Measurements from ENCODE around the gene WNT7B. TPM values are rescaled to one million over a fixed set of nuclear protein-coding genes. Genes with fewer than 3 reads are reported as not detected.

The WNT7B gene
- total and polyA plus RNA-seq, 2 of the 8 experiments (the other 6 are each of a cell fraction or from before 2014, with no cell fraction given) = 0.14 to 0.24 TPM

GRCh38 chr22:45935573-45935972, 41.4 kb downstream of the WNT7B start:
- no peak for DNase-seq (ENCODE audit: low read depth in 1 of 2, low spot score in 2 of 2)
- peak; percentile 34; the same call in 1 of the 2 replicates for TF ChIP-seq KDM1A (IDR thresholded peaks at IDR 0.05; ENCODE audit: borderline replicate concordance, low read length)
- TF ChIP-seq CTCF (IDR thresholded peaks at IDR 0.05; ENCODE audit: control extremely low read depth in 1 of 3, insufficient read depth in 1 of 3, low read depth in 1 of 3, low read length in 3 of 3) = no peak
- Histone ChIP-seq H3K79me1 (ENCODE audit: low read depth, low read length) (peaks cover 4% of the 10 kb centered on the region; the same call in 1 of the 2 replicates), H4K8ac (ENCODE audit: extremely low read depth, insufficient read depth, low read length) (no peak overlapping the region), H3K56ac (replicated peaks; ENCODE audit: insufficient read length, low read depth, low read length) (no peak overlapping the region), H2BK20ac (ENCODE audit: low read length) (no peak overlapping the region), H4K20me1 (replicated peaks in 1 of 2; ENCODE audit: control insufficient read depth in 1 of 2, insufficient read depth in 2 of 2, low read length in 2 of 2) (no peaks in the 10 kb centered on the region), H3K27ac (ENCODE audit: low read depth, low read length) (no peak overlapping the region), H2AK5ac (ENCODE audit: low read depth, low read length) (no peak overlapping the region), H2BK15ac (ENCODE audit: low read length) (no peak overlapping the region), H2BK12ac (ENCODE audit: low read depth, low read length) (no peak overlapping the region), H2BK120ac (replicated peaks; ENCODE audit: low read depth, low read length) (no peak overlapping the region), H3K79me2 (ENCODE audit: control insufficient read depth in 1 of 2, insufficient read depth in 2 of 2, low read length in 2 of 2) (no peaks in the 10 kb centered on the region), H3K14ac (ENCODE audit: insufficient read length) (no peak overlapping the region), H3K4me3 (ENCODE audit: extremely low read depth in 1 of 4, insufficient read depth in 2 of 4, low read depth in 3 of 4, low read length in 4 of 4) (no peak overlapping the region), H3K18ac (ENCODE audit: extremely low read depth, low read length) (no peak overlapping the region), H3K4me1 (replicated peaks in 1 of 4; ENCODE audit: control insufficient read depth in 3 of 4, insufficient read depth in 4 of 4, low read length in 3 of 4) (no peaks in the 10 kb centered on the region), H3K27me3 (replicated peaks in 1 of 4; ENCODE audit: control insufficient read depth in 3 of 4, extremely low read depth in 1 of 4, insufficient read depth in 3 of 4, low read length in 3 of 4) (no peaks in the 10 kb centered on the region; a peak in 1 of 7 replicates), H3K4me2 (ENCODE audit: insufficient read depth in 1 of 2, low read depth in 2 of 2, low read length in 2 of 2) (no peak overlapping the region), H3K23ac (ENCODE audit: insufficient read length) (no peak overlapping the region), H3K9ac (replicated peaks in 1 of 4; ENCODE audit: extremely low read depth in 1 of 4, low read depth in 3 of 4, low read length in 3 of 4) (no peak overlapping the region), H3K23me2 (ENCODE audit: low read depth, low read length) (no peaks in the 10 kb centered on the region; the same call in 1 of the 2 replicates), H3K4ac (replicated peaks; ENCODE audit: insufficient read length, low read depth, low read length) (no peak overlapping the region), H4K5ac (ENCODE audit: insufficient read length, low read depth, low read length) (no peak overlapping the region), H4K91ac (replicated peaks; ENCODE audit: insufficient read length, low read length) (no peak overlapping the region), H3K9me3 (ENCODE audit: insufficient read depth in 2 of 2, low read depth in 1 of 2, low read length in 1 of 2) (no peaks in the 10 kb centered on the region), H3K36me3 (ENCODE audit: control insufficient read depth in 2 of 4, insufficient read depth in 4 of 4, low read length in 3 of 4) (no peaks in the 10 kb centered on the region), H2BK5ac (ENCODE audit: low read depth, low read length) (no peak overlapping the region), H2AFZ (ENCODE audit: low read length) (no peak overlapping the region)
- CTCF ChIA-PET (ENCODE audit: partially characterized antibody) = interaction anchor here (2.2 to 2.3 kb wide), 2 partner anchors 12 to 33 kb away, joined by 4 to 5 read pairs; no protein-coding TSS in a partner anchor
- no peak for FAIRE-seq
- POLR2A ChIA-PET (ENCODE audit: partially characterized antibody) = no interaction called here
- 89% methylated on average over 6 of the region's 6 CpGs; no CpG with 5 or more reads in 1 of the 2 experiments for WGBS, 2 experiments (ENCODE audit: extremely low coverage in 1 of 2, insufficient coverage in 1 of 2, insufficient read length in 1 of 2, insufficient replicate concordance in 2 of 2, low coverage in 1 of 2, low lambda C conversion rate in 2 of 2, missing lambda C conversion rate in 1 of 2)
